DOHH2 (cell line): ENCODE measurements around the gene SHB.

ENCODE experiments used
- H3F3A ChIP-seq: fragments of 200-600 bp; sonication (generic), shearing (Covaris generic); 2 replicates; pipeline ENCODE4 v1.6.0; 2016; ENCODE audit warnings: antibody characterized with exemption, mild to moderate bottlenecking; ENCODE audit not compliant: control insufficient read depth, insufficient read depth
- H3K27ac ChIP-seq: fragments of 200-600 bp; sonication (generic); 2 replicates; pipeline ENCODE4 v1.5.1; 2014; ENCODE audit warnings: low read depth, mild to moderate bottlenecking, low read length, moderate library complexity
- H3K27me3 ChIP-seq: fragments of 200-600 bp; sonication (generic); 2 replicates; pipeline ENCODE4 v1.6.1; 2014; ENCODE audit warnings: mild to moderate bottlenecking, low read length, mixed read lengths; ENCODE audit not compliant: control insufficient read depth
- H3K36me3 ChIP-seq: fragments of 200-600 bp; sonication (generic); 2 replicates; pipeline ENCODE4 v1.6.1; 2014; ENCODE audit warnings: mild to moderate bottlenecking, low read length, moderate library complexity, mixed read lengths; ENCODE audit not compliant: control insufficient read depth
- H3K4me1 ChIP-seq: fragments of 200-600 bp; sonication (generic); 2 replicates; pipeline ENCODE4 v1.6.1; 2014; ENCODE audit warnings: mild to moderate bottlenecking, low read length, mixed read lengths; ENCODE audit not compliant: control insufficient read depth
- H3K4me2 ChIP-seq: fragments of 200-600 bp; sonication (generic); 2 replicates; pipeline ENCODE4 v1.6.0; 2014; ENCODE audit warnings: mild to moderate bottlenecking, low read length, moderate library complexity
- H3K4me3 ChIP-seq: fragments of 200-600 bp; sonication (generic); 2 replicates; pipeline ENCODE4 v1.5.1; 2014; ENCODE audit warnings: mild to moderate bottlenecking, low read length, mixed read lengths
- H3K79me2 ChIP-seq: fragments of 200-600 bp; sonication (generic); 2 replicates; pipeline ENCODE4 v1.6.1; 2014; ENCODE audit warnings: mild to moderate bottlenecking, low read length, mixed read lengths; ENCODE audit not compliant: control insufficient read depth
- H3K9me2 ChIP-seq: fragments of 200-600 bp; sonication (generic); replicated peaks from 2 replicates; pipeline ENCODE4 v1.6.1; 2014; ENCODE audit warnings: mild to moderate bottlenecking, low read length, mixed read lengths; ENCODE audit not compliant: control insufficient read depth
- H3K9me3 ChIP-seq: fragments of 200-600 bp; sonication (generic); 2 replicates; pipeline ENCODE4 v1.6.1; 2014; ENCODE audit warnings: antibody characterized with exemption, low read length, mixed read lengths; ENCODE audit not compliant: control insufficient read depth, insufficient read depth
- H4K20me1 ChIP-seq: fragments of 200-600 bp; sonication (generic); 2 replicates; pipeline ENCODE4 v1.6.0; 2014; ENCODE audit warnings: low read depth, mild to moderate bottlenecking, antibody characterized with exemption, low read length, moderate library complexity; ENCODE audit not compliant: control insufficient read depth, insufficient read depth
- CTCF ChIP-seq: fragments of 200-600 bp; sonication (generic); IDR thresholded peaks from one replicate; pipeline ENCODE4 v1.5.1; 2014; ENCODE audit warnings: antibody characterized with exemption, mild to moderate bottlenecking, low read depth, low read length; ENCODE audit not compliant: poor library complexity, severe bottlenecking
- EZH2phosphoT487 ChIP-seq: fragments of 200-600 bp; sonication (generic); IDR thresholded peaks from 2 replicates; pipeline ENCODE4 v1.6.1; 2017; ENCODE audit warnings: borderline replicate concordance, mild to moderate bottlenecking, antibody characterized with exemption, low read length, moderate library complexity, mixed read lengths

The SHB gene

GRCh38 chr9:38068701-38069628, at the start of gene SHB:
TSS of gene SHB (minus strand) at chr9:38069227. CDS start at chr9:38068645, 582 bp downstream.
- no peaks in the 10 kb centered on the region for H3F3A ChIP-seq
- H3K9me2 ChIP-seq, result no peaks in the 10 kb centered on the region
- no peak within 1 kb of the TSS for H3K27ac ChIP-seq

GRCh38 chr9:38117651-38118050, 48.6 kb upstream of the SHB start:
- no peak overlapping the region for H3K4me2 ChIP-seq
- TF ChIP-seq EZH2phosphoT487 (no peak), CTCF (no peak)
- H3K79me2 ChIP-seq, result no peaks in the 10 kb centered on the region
- H3K36me3 ChIP-seq, result no peaks in the 10 kb centered on the region
- no peaks in the 10 kb centered on the region for H3F3A ChIP-seq
- H3K4me3 ChIP-seq, result no peak overlapping the region
- no peaks in the 10 kb centered on the region for H3K9me2 ChIP-seq
- no peaks in the 10 kb centered on the region for H4K20me1 ChIP-seq
- H3K27me3 ChIP-seq, result no peaks in the 10 kb centered on the region
- H3K4me1 ChIP-seq, result no peaks in the 10 kb centered on the region
- no peaks in the 10 kb centered on the region for H3K9me3 ChIP-seq
- no peak overlapping the region for H3K27ac ChIP-seq

More at GRCh38 chr9:38068701-38069628, at the start of gene SHB:
- Histone ChIP-seq H3K4me3 (peak within 1 kb of the TSS; percentile 77), H4K20me1 (no peaks in the 10 kb centered on the region), H3K9me3 (no peaks in the 10 kb centered on the region), H3K27me3 (peaks cover 49% of the 10 kb centered on the region), H3K4me2 (peak within 1 kb of the TSS; percentile 92), H3K4me1 (peaks cover 9% of the 10 kb centered on the region; the same call in 1 of the 2 replicates), H3K36me3 (no peaks in the 10 kb centered on the region), H3K79me2 (no peaks in the 10 kb centered on the region)
- TF ChIP-seq CTCF, result peak; percentile 34
- no peak for TF ChIP-seq EZH2phosphoT487

DNA sequence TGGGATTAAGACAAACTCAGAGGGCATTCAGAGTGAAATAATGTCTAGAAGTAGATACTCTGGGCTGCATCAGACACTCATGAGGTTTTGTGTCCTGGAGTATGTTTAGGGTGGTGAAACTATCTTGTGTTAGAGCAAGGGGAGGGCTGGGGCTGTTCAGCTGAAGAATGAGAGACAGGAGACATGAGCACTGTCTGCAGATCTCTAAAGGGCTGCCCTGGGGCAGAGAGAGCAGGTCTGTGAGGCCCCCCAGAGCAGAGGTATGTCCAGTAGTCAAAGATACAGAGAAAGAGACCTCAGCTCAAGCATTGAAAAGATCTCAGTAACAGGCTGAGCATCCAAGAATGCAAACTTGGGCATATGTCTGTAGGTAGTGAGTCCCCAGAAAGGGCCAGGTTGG, 45.9 kb upstream of the SHB start:
- no peaks in the 10 kb centered on the region for H4K20me1 ChIP-seq
- no peak overlapping the region for H3K27ac ChIP-seq
- H3K9me2 ChIP-seq, result no peaks in the 10 kb centered on the region
- no peak overlapping the region for H3K4me3 ChIP-seq
- no peaks in the 10 kb centered on the region for H3K79me2 ChIP-seq
- no peaks in the 10 kb centered on the region for H3K4me1 ChIP-seq
- H3K9me3 ChIP-seq, result no peaks in the 10 kb centered on the region
- H3K27me3 ChIP-seq, result no peaks in the 10 kb centered on the region
- no peaks in the 10 kb centered on the region for H3F3A ChIP-seq
- TF ChIP-seq CTCF (no peak), EZH2phosphoT487 (no peak)
- H3K4me2 ChIP-seq, result no peak overlapping the region
- H3K36me3 ChIP-seq, result no peaks in the 10 kb centered on the region
